HepG2 (cell line): ENCODE measurements around the gene CLDN9. TPM values are rescaled to one million over a fixed set of nuclear protein-coding genes. Genes with fewer than 3 reads are reported as not detected.

Experiments
- FOSL2 ChIP-seq: sonication (generic); formaldehyde crosslinking; IDR thresholded peaks from 2 replicates; pipeline ENCODE4 v1.4.0; 2020; ENCODE audit warnings: missing genetic modification reagents
- MATR3 ChIP-seq: sonication (generic); formaldehyde crosslinking; IDR thresholded peaks from 2 replicates; pipeline ENCODE4 v1.4.0; 2020; ENCODE audit warnings: missing genetic modification reagents
- MAZ ChIP-seq, 2 experiments: sonication (generic) in 1 of 2; formaldehyde crosslinking in 1 of 2; IDR thresholded peaks; 2 replicates each; pipeline versions ENCODE4 v1.5.0 to v1.6.1; 2012 to 2020; ENCODE audit warnings: low read depth in 2 of 2, mild to moderate bottlenecking in 2 of 2, borderline replicate concordance in 1 of 2, improper control_type of control experiment in 1 of 2, low read length in 1 of 2, missing genetic modification reagents in 1 of 2, moderate library complexity in 1 of 2
- NFYC ChIP-seq: IDR thresholded peaks from 2 replicates; pipeline ENCODE4 v1.6.1; 2016; ENCODE audit warnings: missing genetic modification reagents, missing compliant biosample characterization
- ZBTB7B ChIP-seq: sonication (generic); formaldehyde crosslinking; IDR thresholded peaks from 2 replicates; pipeline ENCODE4 v1.4.0; 2020; ENCODE audit warnings: missing genetic modification reagents
- ZNF225 ChIP-seq: sonication (generic); formaldehyde crosslinking; IDR thresholded peaks from 2 replicates; pipeline ENCODE4 v1.4.0; 2020; ENCODE audit warnings: mild to moderate bottlenecking, missing genetic modification reagents
- ZNF558 ChIP-seq: sonication (generic); formaldehyde crosslinking; IDR thresholded peaks from 2 replicates; pipeline ENCODE4 v1.9.0; 2022; ENCODE audit warnings: mild to moderate bottlenecking, missing genetic modification reagents, borderline replicate concordance
- ZNF562 ChIP-seq: sonication (generic); formaldehyde crosslinking; IDR thresholded peaks from 2 replicates; pipeline ENCODE4 v1.8.0; 2022; ENCODE audit warnings: missing genetic modification reagents, borderline replicate concordance
- ZNF713 ChIP-seq: sonication (generic); formaldehyde crosslinking; IDR thresholded peaks from 2 replicates; pipeline ENCODE4 v1.4.0; 2020; ENCODE audit warnings: mild to moderate bottlenecking, missing genetic modification reagents
- polyA plus RNA-seq, 8 experiments: library from polyadenylated mRNA; depleted of rRNA in 3 of 8; stranded (reverse) in 7 of 8; unstranded in 1 of 8; fragments of >200 nt; fragmentation: Illumina TruSeq in 4 of 8; extraction: Trizol in 4 of 8; gene quantifications; 2 replicates each; pipeline versions ENCODE4 v1.2.1 to v1.2.3, GENCODE V29; 2011 to 2016; ENCODE audit warnings: low read depth in 4 of 8, missing spikeins in 1 of 8, mixed read lengths in 1 of 8; ENCODE audit not compliant: insufficient read depth in 1 of 8
- total RNA-seq, 5 experiments: library from RNA; depleted of rRNA; stranded (reverse); fragments of >200 nt; fragmentation: Illumina TruSeq; extraction: Trizol; gene quantifications; 2 replicates each; pipeline ENCODE4 v1.2.3, GENCODE V29; 2016; ENCODE audit warnings: low read depth in 1 of 5
- TF ChIP-seq, protein P1 (sequence below), 2 experiments: fragments of 450-650 bp in 1 of 2; sonication (generic) in 1 of 2; formaldehyde crosslinking in 1 of 2; IDR thresholded peaks; 2 replicates each; pipeline versions ENCODE4 v1.6.1 to v1.8.0; 2016 to 2022; ENCODE audit warnings: antibody characterized with exemption in 1 of 2, mild to moderate bottlenecking in 1 of 2, missing genetic modification reagents in 1 of 2
- TF ChIP-seq, protein P2 (sequence below): sonication (generic); formaldehyde crosslinking; IDR thresholded peaks from 2 replicates; pipeline ENCODE4 v1.5.1; 2020; ENCODE audit warnings: missing genetic modification reagents, mild to moderate bottlenecking, borderline replicate concordance
- TF ChIP-seq, protein P3 (sequence below): sonication (generic); formaldehyde crosslinking; IDR thresholded peaks from 2 replicates; pipeline ENCODE4 v1.4.0; 2020; ENCODE audit warnings: missing genetic modification reagents
- TF ChIP-seq, protein P4 (sequence below): sonication (generic); formaldehyde crosslinking; IDR thresholded peaks from 2 replicates; pipeline ENCODE4 v1.4.0; 2020; ENCODE audit warnings: mild to moderate bottlenecking, missing genetic modification reagents
- TF ChIP-seq, protein P5 (sequence below): sonication (generic); formaldehyde crosslinking; IDR thresholded peaks from 2 replicates; pipeline ENCODE4 v1.5.0; 2020; ENCODE audit warnings: missing genetic modification reagents

Gene CLDN9
- total and polyA plus RNA-seq, 2 of the 13 experiments (the other 11 are each of a cell fraction or from before 2014, with no cell fraction given) = 0.15 to 0.26 TPM

GRCh38 chr16:3020604-3021448, 8.1 kb downstream of the CLDN9 start (continued):
- TF ChIP-seq, protein P1, sequence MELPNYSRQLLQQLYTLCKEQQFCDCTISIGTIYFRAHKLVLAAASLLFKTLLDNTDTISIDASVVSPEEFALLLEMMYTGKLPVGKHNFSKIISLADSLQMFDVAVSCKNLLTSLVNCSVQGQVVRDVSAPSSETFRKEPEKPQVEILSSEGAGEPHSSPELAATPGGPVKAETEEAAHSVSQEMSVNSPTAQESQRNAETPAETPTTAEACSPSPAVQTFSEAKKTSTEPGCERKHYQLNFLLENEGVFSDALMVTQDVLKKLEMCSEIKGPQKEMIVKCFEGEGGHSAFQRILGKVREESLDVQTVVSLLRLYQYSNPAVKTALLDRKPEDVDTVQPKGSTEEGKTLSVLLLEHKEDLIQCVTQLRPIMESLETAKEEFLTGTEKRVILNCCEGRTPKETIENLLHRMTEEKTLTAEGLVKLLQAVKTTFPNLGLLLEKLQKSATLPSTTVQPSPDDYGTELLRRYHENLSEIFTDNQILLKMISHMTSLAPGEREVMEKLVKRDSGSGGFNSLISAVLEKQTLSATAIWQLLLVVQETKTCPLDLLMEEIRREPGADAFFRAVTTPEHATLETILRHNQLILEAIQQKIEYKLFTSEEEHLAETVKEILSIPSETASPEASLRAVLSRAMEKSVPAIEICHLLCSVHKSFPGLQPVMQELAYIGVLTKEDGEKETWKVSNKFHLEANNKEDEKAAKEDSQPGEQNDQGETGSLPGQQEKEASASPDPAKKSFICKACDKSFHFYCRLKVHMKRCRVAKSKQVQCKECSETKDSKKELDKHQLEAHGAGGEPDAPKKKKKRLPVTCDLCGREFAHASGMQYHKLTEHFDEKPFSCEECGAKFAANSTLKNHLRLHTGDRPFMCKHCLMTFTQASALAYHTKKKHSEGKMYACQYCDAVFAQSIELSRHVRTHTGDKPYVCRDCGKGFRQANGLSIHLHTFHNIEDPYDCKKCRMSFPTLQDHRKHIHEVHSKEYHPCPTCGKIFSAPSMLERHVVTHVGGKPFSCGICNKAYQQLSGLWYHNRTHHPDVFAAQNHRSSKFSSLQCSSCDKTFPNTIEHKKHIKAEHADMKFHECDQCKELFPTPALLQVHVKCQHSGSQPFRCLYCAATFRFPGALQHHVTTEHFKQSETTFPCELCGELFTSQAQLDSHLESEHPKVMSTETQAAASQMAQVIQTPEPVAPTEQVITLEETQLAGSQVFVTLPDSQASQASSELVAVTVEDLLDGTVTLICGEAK (IDR thresholded peaks at IDR 0.05) = no peak
- TF ChIP-seq, protein P1 (CRISPR knock-in tag; IDR thresholded peaks at IDR 0.05) = peak; percentile 25; the same call in 1 of the 2 replicates
- TF ChIP-seq, protein P2, sequence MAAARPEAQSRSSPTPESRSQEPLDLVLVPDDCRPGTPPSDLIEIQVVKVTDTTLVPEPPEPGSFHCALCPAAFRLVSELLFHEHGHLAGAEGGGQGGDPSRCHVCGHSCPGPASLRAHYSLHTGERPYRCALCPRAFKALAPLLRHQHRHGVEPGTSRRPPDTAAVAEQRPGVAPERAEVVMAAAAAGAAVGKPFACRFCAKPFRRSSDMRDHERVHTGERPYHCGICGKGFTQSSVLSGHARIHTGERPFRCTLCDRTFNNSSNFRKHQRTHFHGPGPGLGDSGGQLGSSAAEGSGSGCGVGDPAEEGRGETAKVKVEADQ (CRISPR knock-in tag) = peak; percentile 85
- TF ChIP-seq ZBTB7B (CRISPR knock-in tag) (no peak; the same call in 1 of the 2 replicates), NFYC (CRISPR knock-in tag) (no peak), ZNF562 (CRISPR knock-in tag) (no peak), ZNF713 (CRISPR knock-in tag) (no peak), FOSL2 (CRISPR knock-in tag) (peak; percentile 99), ZNF225 (no peak; the same call in 1 of the 2 replicates), MATR3 (CRISPR knock-in tag) (no peak), ZNF558 (CRISPR knock-in tag) (peak; percentile 26; the same call in 1 of the 2 replicates), MAZ (IDR thresholded peaks at IDR 0.05; ENCODE audit: borderline replicate concordance, low read depth, low read length) (peak; percentile 83), MAZ (CRISPR knock-in tag; IDR thresholded peaks at IDR 0.05; ENCODE audit: low read depth) (peak; percentile 68; the same call in 1 of the 2 replicates)
- TF ChIP-seq, protein P3, sequence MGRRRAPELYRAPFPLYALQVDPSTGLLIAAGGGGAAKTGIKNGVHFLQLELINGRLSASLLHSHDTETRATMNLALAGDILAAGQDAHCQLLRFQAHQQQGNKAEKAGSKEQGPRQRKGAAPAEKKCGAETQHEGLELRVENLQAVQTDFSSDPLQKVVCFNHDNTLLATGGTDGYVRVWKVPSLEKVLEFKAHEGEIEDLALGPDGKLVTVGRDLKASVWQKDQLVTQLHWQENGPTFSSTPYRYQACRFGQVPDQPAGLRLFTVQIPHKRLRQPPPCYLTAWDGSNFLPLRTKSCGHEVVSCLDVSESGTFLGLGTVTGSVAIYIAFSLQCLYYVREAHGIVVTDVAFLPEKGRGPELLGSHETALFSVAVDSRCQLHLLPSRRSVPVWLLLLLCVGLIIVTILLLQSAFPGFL (CRISPR knock-in tag) = no peak
- TF ChIP-seq, protein P4, sequence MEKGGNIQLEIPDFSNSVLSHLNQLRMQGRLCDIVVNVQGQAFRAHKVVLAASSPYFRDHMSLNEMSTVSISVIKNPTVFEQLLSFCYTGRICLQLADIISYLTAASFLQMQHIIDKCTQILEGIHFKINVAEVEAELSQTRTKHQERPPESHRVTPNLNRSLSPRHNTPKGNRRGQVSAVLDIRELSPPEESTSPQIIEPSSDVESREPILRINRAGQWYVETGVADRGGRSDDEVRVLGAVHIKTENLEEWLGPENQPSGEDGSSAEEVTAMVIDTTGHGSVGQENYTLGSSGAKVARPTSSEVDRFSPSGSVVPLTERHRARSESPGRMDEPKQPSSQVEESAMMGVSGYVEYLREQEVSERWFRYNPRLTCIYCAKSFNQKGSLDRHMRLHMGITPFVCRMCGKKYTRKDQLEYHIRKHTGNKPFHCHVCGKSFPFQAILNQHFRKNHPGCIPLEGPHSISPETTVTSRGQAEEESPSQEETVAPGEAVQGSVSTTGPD (CRISPR knock-in tag) = no peak
- TF ChIP-seq, protein P5, sequence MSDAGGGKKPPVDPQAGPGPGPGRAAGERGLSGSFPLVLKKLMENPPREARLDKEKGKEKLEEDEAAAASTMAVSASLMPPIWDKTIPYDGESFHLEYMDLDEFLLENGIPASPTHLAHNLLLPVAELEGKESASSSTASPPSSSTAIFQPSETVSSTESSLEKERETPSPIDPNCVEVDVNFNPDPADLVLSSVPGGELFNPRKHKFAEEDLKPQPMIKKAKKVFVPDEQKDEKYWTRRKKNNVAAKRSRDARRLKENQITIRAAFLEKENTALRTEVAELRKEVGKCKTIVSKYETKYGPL (CRISPR knock-in tag) = no peak; the same call in 1 of the 2 replicates
